Rectal smooth muscle tissue (tissue), 1 donor: ENCODE results near the gene DTWD2.
"Not testable (repeated sequence)": the region's sequence is repeated elsewhere in the genome, so short reads cannot be mapped to it uniquely, and the experiment has no call there.

Experiments
- H3K27ac ChIP-seq: one replicate; pipeline ENCODE4 v1.7.0; 2013; ENCODE audit warnings: low read depth, low read length, inconsistent platforms
- H3K27me3 ChIP-seq: one replicate; pipeline ENCODE4 v1.7.0; 2013; ENCODE audit warnings: low read length; ENCODE audit not compliant: control insufficient read depth, insufficient read depth
- H3K36me3 ChIP-seq: one replicate; pipeline ENCODE4 v1.7.0; 2013; ENCODE audit warnings: low read length; ENCODE audit not compliant: control insufficient read depth, insufficient read depth
- H3K4me1 ChIP-seq: one replicate; pipeline ENCODE4 v1.7.0; 2013; ENCODE audit warnings: low read length; ENCODE audit not compliant: control insufficient read depth, insufficient read depth
- H3K4me3 ChIP-seq: one replicate; pipeline ENCODE4 v1.7.0; 2013; ENCODE audit warnings: low read length
- H3K9ac ChIP-seq: one replicate; pipeline ENCODE4 v1.7.0; 2013; ENCODE audit warnings: low read length

The DTWD2 gene

GRCh38 chr5:118882666-118883065 is 105.7 kb downstream of the DTWD2 start:
- Histone ChIP-seq H3K4me1 (no peaks in the 10 kb centered on the region), H3K9ac (no peak overlapping the region), H3K27ac (no peak overlapping the region), H3K4me3 (no peak overlapping the region), H3K36me3 (no peaks in the 10 kb centered on the region), H3K27me3 (no peaks in the 10 kb centered on the region)

- H3K9ac ChIP-seq, H3K27ac ChIP-seq, H3K36me3 ChIP-seq, H3K4me3 ChIP-seq, H3K27me3 ChIP-seq, H3K4me1 ChIP-seq: not testable (repeated sequence)
Measured at GRCh38 chr5:118876852-118877251, 111.5 kb downstream of the DTWD2 start.

- H3K36me3 ChIP-seq: no peaks in the 10 kb centered on the region
- H3K27ac ChIP-seq: no peak overlapping the region
- H3K4me1 ChIP-seq: no peaks in the 10 kb centered on the region
- no peak overlapping the region for H3K9ac ChIP-seq
- no peaks in the 10 kb centered on the region for H3K27me3 ChIP-seq
- H3K4me3 ChIP-seq: no peak overlapping the region
Measured at GRCh38 chr5:118875131-118875530, 113.2 kb downstream of the DTWD2 start.

GRCh38 chr5:118873417-118873816 is 114.9 kb downstream of the DTWD2 start:
- no peak overlapping the region for H3K9ac ChIP-seq
- no peak overlapping the region for H3K27ac ChIP-seq
- H3K4me3 ChIP-seq: no peak overlapping the region
- no peaks in the 10 kb centered on the region for H3K4me1 ChIP-seq
- H3K36me3 ChIP-seq: no peaks in the 10 kb centered on the region
- H3K27me3 ChIP-seq: no peaks in the 10 kb centered on the region

- Histone ChIP-seq H3K27me3 (no peaks in the 10 kb centered on the region), H3K9ac (no peak overlapping the region)
Measured at GRCh38 chr5:118863345-118863744, 125.0 kb downstream of the DTWD2 start.

GRCh38 chr5:118862596-118862995 is 125.8 kb downstream of the DTWD2 start:
- H3K27me3 ChIP-seq: no peaks in the 10 kb centered on the region
- no peaks in the 10 kb centered on the region for H3K36me3 ChIP-seq
- H3K4me3 ChIP-seq: no peak overlapping the region
- H3K9ac ChIP-seq: no peak overlapping the region
- H3K27ac ChIP-seq: no peak overlapping the region
- H3K4me1 ChIP-seq: no peaks in the 10 kb centered on the region

More at GRCh38 chr5:118863345-118863744, 125.0 kb downstream of the DTWD2 start:
- Histone ChIP-seq H3K36me3 (no peaks in the 10 kb centered on the region), H3K4me1 (no peaks in the 10 kb centered on the region), H3K4me3 (no peak overlapping the region), H3K27ac (no peak overlapping the region)

GRCh38 chr5:118857700-118858099 is 130.6 kb downstream of the DTWD2 start:
- Histone ChIP-seq H3K4me1 (no peaks in the 10 kb centered on the region), H3K36me3 (no peaks in the 10 kb centered on the region), H3K27ac (no peak overlapping the region), H3K27me3 (no peaks in the 10 kb centered on the region), H3K9ac (no peak overlapping the region), H3K4me3 (no peak overlapping the region)

GRCh38 chr5:118854819-118855218 is 133.5 kb downstream of the DTWD2 start:
- no peak overlapping the region for H3K4me3 ChIP-seq
- H3K27me3 ChIP-seq: no peaks in the 10 kb centered on the region
- no peaks in the 10 kb centered on the region for H3K4me1 ChIP-seq
- no peak overlapping the region for H3K9ac ChIP-seq
- no peak overlapping the region for H3K27ac ChIP-seq
- no peaks in the 10 kb centered on the region for H3K36me3 ChIP-seq

GRCh38 chr5:118851785-118852184 is 136.6 kb downstream of the DTWD2 start:
- not testable (repeated sequence) for H3K4me3 ChIP-seq

GRCh38 chr5:118849507-118849906 is 138.8 kb downstream of the DTWD2 start:
- H3K36me3 ChIP-seq, H3K4me3 ChIP-seq, H3K27ac ChIP-seq, H3K27me3 ChIP-seq, H3K4me1 ChIP-seq, H3K9ac ChIP-seq: not testable (repeated sequence)

More at GRCh38 chr5:118851785-118852184, 136.6 kb downstream of the DTWD2 start:
- not testable (repeated sequence) for H3K4me1 ChIP-seq, H3K27me3 ChIP-seq, H3K9ac ChIP-seq, H3K36me3 ChIP-seq, H3K27ac ChIP-seq

- no peaks in the 10 kb centered on the region for H3K27me3 ChIP-seq
- no peak overlapping the region for H3K9ac ChIP-seq
- H3K27ac ChIP-seq: no peak overlapping the region
- H3K36me3 ChIP-seq: no peaks in the 10 kb centered on the region
- H3K4me1 ChIP-seq: no peaks in the 10 kb centered on the region
- no peak overlapping the region for H3K4me3 ChIP-seq
Measured at GRCh38 chr5:118844351-118844750, 144.0 kb downstream of the DTWD2 start.

GRCh38 chr5:118834710-118835109 is 153.6 kb downstream of the DTWD2 start:
- Histone ChIP-seq H3K27me3 (no peaks in the 10 kb centered on the region), H3K4me3 (no peak overlapping the region), H3K4me1 (no peaks in the 10 kb centered on the region), H3K9ac (no peak overlapping the region), H3K36me3 (no peaks in the 10 kb centered on the region), H3K27ac (no peak overlapping the region)

GRCh38 chr5:118832974-118833373 is 155.4 kb downstream of the DTWD2 start:
- no peaks in the 10 kb centered on the region for H3K4me1 ChIP-seq
- H3K4me3 ChIP-seq: no peak overlapping the region
- H3K9ac ChIP-seq: no peak overlapping the region
- no peak overlapping the region for H3K27ac ChIP-seq
- no peaks in the 10 kb centered on the region for H3K36me3 ChIP-seq
- no peaks in the 10 kb centered on the region for H3K27me3 ChIP-seq
